Neural progenitor cell (in vitro differentiated cells): ENCODE measurements around the gene MYPN. TPM values are rescaled to one million over a fixed set of nuclear protein-coding genes. Genes with fewer than 3 reads are reported as not detected.

Experiments
- DNase-seq: peaks from one replicate; pipeline ENCODE4 v3.0.0-alpha.2; 2016; ENCODE audit warnings: low spot score
- H2AFZ ChIP-seq: fragments of 200-600 bp; sonication (generic); replicated peaks from 2 replicates; pipeline ENCODE4 v1.6.1; 2016; ENCODE audit warnings: antibody characterized with exemption
- H3F3A ChIP-seq: fragments of 200-600 bp; sonication (generic); 2 replicates; pipeline ENCODE4 v1.6.1; 2016; ENCODE audit warnings: antibody characterized with exemption, low read depth
- H3K27ac ChIP-seq: fragments of 200-600 bp; sonication (generic); 2 replicates; pipeline ENCODE4 v1.5.1; 2016; ENCODE audit warnings: mild to moderate bottlenecking
- H3K27me3 ChIP-seq: fragments of 200-600 bp; sonication (generic); 2 replicates; pipeline ENCODE4 v1.6.1; 2016; ENCODE audit warnings: mild to moderate bottlenecking, moderate library complexity
- H3K36me3 ChIP-seq: fragments of 200-600 bp; sonication (generic); 2 replicates; pipeline ENCODE4 v1.5.1; 2016
- H3K4me1 ChIP-seq: fragments of 200-600 bp; sonication (generic); 2 replicates; pipeline ENCODE4 v1.6.1; 2016; ENCODE audit warnings: mixed run types
- H3K4me2 ChIP-seq: fragments of 200-600 bp; sonication (generic); 2 replicates; pipeline ENCODE4 v1.6.1; 2016
- H3K4me3 ChIP-seq: fragments of 200-600 bp; sonication (generic); 2 replicates; pipeline ENCODE4 v1.5.1; 2016
- H3K79me2 ChIP-seq: fragments of 200-600 bp; sonication (generic); 2 replicates; pipeline ENCODE4 v1.6.1; 2016; ENCODE audit warnings: low read depth
- H3K9ac ChIP-seq: fragments of 200-600 bp; sonication (generic); 2 replicates; pipeline ENCODE4 v1.6.1; 2016
- H3K9me3 ChIP-seq: fragments of 200-600 bp; sonication (generic); 2 replicates; pipeline ENCODE4 v1.5.1; 2016; ENCODE audit warnings: low read depth
- H4K20me1 ChIP-seq: fragments of 200-600 bp; sonication (generic); 2 replicates; pipeline ENCODE4 v1.6.1; 2016; ENCODE audit warnings: low read depth
- H3K27ac Mint-ChIP-seq: 3 replicates; pipeline ENCODE4 v1.8.0; 2021; ENCODE audit warnings: mixed read lengths
- H3K27me3 Mint-ChIP-seq: 2 replicates; pipeline ENCODE4 v1.8.0; 2022; ENCODE audit warnings: low read depth, mild to moderate bottlenecking, inconsistent platforms, moderate library complexity, mixed read lengths; ENCODE audit not compliant: insufficient read depth
- H3K36me3 Mint-ChIP-seq: 3 replicates; pipeline ENCODE4 v1.8.0; 2021; ENCODE audit warnings: mixed read lengths
- H3K4me1 Mint-ChIP-seq: 3 replicates; pipeline ENCODE4 v1.8.0; 2021; ENCODE audit warnings: mixed read lengths
- H3K4me3 Mint-ChIP-seq: 3 replicates; pipeline ENCODE4 v1.8.0; 2021; ENCODE audit warnings: mild to moderate bottlenecking, moderate library complexity, mixed read lengths
- H3K9me3 Mint-ChIP-seq: 3 replicates; pipeline ENCODE4 v1.8.0; 2020; ENCODE audit warnings: mixed read lengths
- EZH2 ChIP-seq: fragments of 200-600 bp; sonication (generic); IDR thresholded peaks from 2 replicates; pipeline ENCODE4 v1.6.1; 2017; ENCODE audit warnings: antibody characterized with exemption, mild to moderate bottlenecking, moderate library complexity
- EZH2phosphoT487 ChIP-seq: fragments of 200-600 bp; sonication (generic); IDR thresholded peaks from 2 replicates; pipeline ENCODE4 v1.6.1; 2017; ENCODE audit warnings: antibody characterized with exemption
- total RNA-seq: library from RNA; depleted of rRNA; stranded (reverse); fragments of >200 nt; gene quantifications from 2 replicates; pipeline ENCODE4 v1.2.3, GENCODE V29; 2015; ENCODE audit warnings: low replicate concordance
- TF ChIP-seq, protein P1 (sequence below): fragments of 200-600 bp; sonication (generic); IDR thresholded peaks from 2 replicates; pipeline ENCODE4 v1.5.1; 2017; ENCODE audit warnings: antibody characterized with exemption, mild to moderate bottlenecking

MYPN gene
- total RNA-seq, 1 donor from 2014 or later, result not detected

DNA sequence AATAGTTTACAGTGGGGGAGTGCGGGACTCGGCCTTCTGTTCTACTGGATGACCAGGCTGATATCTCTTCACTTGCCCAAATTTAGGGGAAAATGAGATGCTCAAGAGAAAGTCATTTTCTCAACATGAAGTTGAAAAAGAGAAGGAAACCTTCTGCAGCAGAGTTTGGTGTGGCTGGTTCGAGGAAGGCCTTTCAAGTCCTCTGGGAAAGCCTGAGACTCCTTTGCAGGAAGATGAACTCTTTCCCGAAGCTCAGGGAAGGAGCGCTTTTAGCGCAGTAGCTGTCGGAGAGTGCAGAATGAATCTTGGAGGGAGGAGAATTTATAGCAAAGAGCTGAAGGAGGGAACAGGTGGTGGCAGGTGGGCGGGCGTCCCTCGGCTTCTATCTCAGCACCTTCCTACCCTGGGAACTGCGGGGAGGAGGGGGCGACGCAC is 122.5 kb downstream of the MYPN start, which contains the start of gene ATOH7:
Gene ATOH7 (minus strand): TSS at position 297 of the 435 bp plus-strand sequence. CDS start 436 bp downstream, outside the sequence.
- H3K27ac ChIP-seq, result no peak within 1 kb of the TSS
- DNase-seq, result peak; percentile 47

DNA sequence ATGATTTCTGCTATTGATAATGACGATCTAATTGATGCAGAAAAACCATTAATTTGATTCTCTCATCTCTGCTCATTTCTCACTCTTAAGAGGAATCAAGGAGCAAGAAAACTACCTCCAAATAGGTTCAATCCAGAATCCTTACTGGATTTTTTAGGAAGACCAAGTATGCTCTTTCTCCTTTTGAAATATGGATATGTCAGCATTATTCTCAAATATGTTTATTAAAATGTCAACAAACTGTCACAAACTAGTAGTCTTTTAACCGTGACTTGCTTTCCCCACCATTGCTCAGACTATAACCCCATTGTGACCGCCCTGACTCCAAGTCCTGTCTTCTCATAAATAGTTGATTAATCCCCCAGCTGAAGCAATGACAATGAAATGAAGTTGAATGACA is 123.8 kb downstream of the MYPN start:
- H3K9me3 ChIP-seq, result no peaks in the 10 kb centered on the region
- H3K27ac ChIP-seq, result no peak overlapping the region
- H3K9ac ChIP-seq, result no peak overlapping the region
- no peaks in the 10 kb centered on the region for H3K36me3 Mint-ChIP-seq
- H2AFZ ChIP-seq, result no peak overlapping the region
- H3K36me3 ChIP-seq, result no peaks in the 10 kb centered on the region
- TF ChIP-seq EZH2, result no peak
- TF ChIP-seq, protein P1, sequence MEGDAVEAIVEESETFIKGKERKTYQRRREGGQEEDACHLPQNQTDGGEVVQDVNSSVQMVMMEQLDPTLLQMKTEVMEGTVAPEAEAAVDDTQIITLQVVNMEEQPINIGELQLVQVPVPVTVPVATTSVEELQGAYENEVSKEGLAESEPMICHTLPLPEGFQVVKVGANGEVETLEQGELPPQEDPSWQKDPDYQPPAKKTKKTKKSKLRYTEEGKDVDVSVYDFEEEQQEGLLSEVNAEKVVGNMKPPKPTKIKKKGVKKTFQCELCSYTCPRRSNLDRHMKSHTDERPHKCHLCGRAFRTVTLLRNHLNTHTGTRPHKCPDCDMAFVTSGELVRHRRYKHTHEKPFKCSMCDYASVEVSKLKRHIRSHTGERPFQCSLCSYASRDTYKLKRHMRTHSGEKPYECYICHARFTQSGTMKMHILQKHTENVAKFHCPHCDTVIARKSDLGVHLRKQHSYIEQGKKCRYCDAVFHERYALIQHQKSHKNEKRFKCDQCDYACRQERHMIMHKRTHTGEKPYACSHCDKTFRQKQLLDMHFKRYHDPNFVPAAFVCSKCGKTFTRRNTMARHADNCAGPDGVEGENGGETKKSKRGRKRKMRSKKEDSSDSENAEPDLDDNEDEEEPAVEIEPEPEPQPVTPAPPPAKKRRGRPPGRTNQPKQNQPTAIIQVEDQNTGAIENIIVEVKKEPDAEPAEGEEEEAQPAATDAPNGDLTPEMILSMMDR, result no peak
- TF ChIP-seq EZH2phosphoT487, result no peak
- H3F3A ChIP-seq, result peaks cover 18% of the 10 kb centered on the region
- no peaks in the 10 kb centered on the region for H4K20me1 ChIP-seq
- peaks cover 17% of the 10 kb centered on the region for H3K4me1 Mint-ChIP-seq
- peaks cover 7% of the 10 kb centered on the region for H3K27me3 Mint-ChIP-seq
- no peaks in the 10 kb centered on the region for H3K79me2 ChIP-seq
- H3K4me3 ChIP-seq, result no peak overlapping the region
- H3K27ac Mint-ChIP-seq, result no peak overlapping the region
- H3K9me3 Mint-ChIP-seq, result no peaks in the 10 kb centered on the region
- H3K4me2 ChIP-seq, result no peak overlapping the region
- H3K4me3 Mint-ChIP-seq, result no peak overlapping the region
- peaks cover 9% of the 10 kb centered on the region for H3K4me1 ChIP-seq
- H3K27me3 ChIP-seq, result peaks cover 47% of the 10 kb centered on the region
- DNase-seq, result no peak

More for the DNA sequence above, 122.5 kb downstream of the MYPN start, which contains the start of gene ATOH7:
- Histone ChIP-seq H3K79me2 (no peaks in the 10 kb centered on the region), H3K4me3 (peak within 1 kb of the TSS; percentile 57), H3F3A (peaks cover 18% of the 10 kb centered on the region), H3K9ac (no peak within 1 kb of the TSS), H2AFZ (peak within 1 kb of the TSS; percentile 100), H4K20me1 (no peaks in the 10 kb centered on the region), H3K27me3 (peaks cover 47% of the 10 kb centered on the region), H3K4me1 (peaks cover 9% of the 10 kb centered on the region), H3K4me2 (peak within 1 kb of the TSS; percentile 83), H3K36me3 (no peaks in the 10 kb centered on the region), H3K9me3 (no peaks in the 10 kb centered on the region)
- Mint-ChIP-seq H3K4me1 (peaks cover 17% of the 10 kb centered on the region), H3K27me3 (peaks cover 7% of the 10 kb centered on the region), H3K27ac (peak within 1 kb of the TSS; percentile 27), H3K9me3 (no peaks in the 10 kb centered on the region), H3K36me3 (no peaks in the 10 kb centered on the region), H3K4me3 (peak within 1 kb of the TSS; percentile 83)
- TF ChIP-seq, protein P1, result no peak
- TF ChIP-seq EZH2phosphoT487 (no peak), EZH2 (no peak)

DNA sequence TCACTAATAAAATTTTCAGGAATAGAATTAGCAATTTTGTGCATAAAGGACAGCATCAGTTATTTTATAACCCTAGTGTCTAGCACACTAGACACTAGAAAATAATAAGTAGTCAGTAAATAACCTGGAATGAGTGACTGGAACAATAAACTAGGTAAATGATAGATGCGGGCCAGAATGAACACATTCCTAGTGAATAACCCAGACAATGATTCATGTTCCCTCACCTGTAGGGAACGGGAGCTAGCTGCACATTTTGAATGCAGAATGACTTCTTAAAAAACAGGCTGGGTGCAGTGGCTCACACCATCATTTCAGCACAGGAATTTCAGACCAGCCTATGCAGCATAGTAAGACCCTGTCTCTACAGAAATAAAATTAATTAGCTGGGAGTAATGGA is 125.8 kb downstream of the MYPN start:
- H3K27me3 ChIP-seq, result peaks cover 39% of the 10 kb centered on the region
- no peak overlapping the region for H3K27ac ChIP-seq
- Mint-ChIP-seq H3K4me3 (no peak overlapping the region), H3K4me1 (peaks cover 20% of the 10 kb centered on the region), H3K27ac (no peak overlapping the region), H3K9me3 (no peaks in the 10 kb centered on the region), H3K27me3 (peaks cover 7% of the 10 kb centered on the region), H3K36me3 (no peaks in the 10 kb centered on the region)
- H3K4me2 ChIP-seq, result no peak overlapping the region
- H3K36me3 ChIP-seq, result no peaks in the 10 kb centered on the region
- H3K79me2 ChIP-seq, result no peaks in the 10 kb centered on the region
- no peaks in the 10 kb centered on the region for H4K20me1 ChIP-seq
- H2AFZ ChIP-seq, result no peak overlapping the region
- H3K4me3 ChIP-seq, result no peak overlapping the region
- H3K9me3 ChIP-seq, result no peaks in the 10 kb centered on the region
- DNase-seq, result no peak
- peaks cover 15% of the 10 kb centered on the region for H3K4me1 ChIP-seq
- TF ChIP-seq, protein P1, result no peak
- no peak for TF ChIP-seq EZH2phosphoT487
- TF ChIP-seq EZH2, result no peak
- peaks cover 18% of the 10 kb centered on the region for H3F3A ChIP-seq
- no peak overlapping the region for H3K9ac ChIP-seq
